Stimulated activated CD4-positive, alpha-beta T cell treated with anti-CD3 and anti-CD28 coated beads, TNF-alpha, amount 100 ng/mL, for 4 hours (primary cell): ENCODE measurements around the gene PTPRE.

Experiments
- DNase-seq, 3 experiments: peaks; one replicate each; pipeline ENCODE4 v3.0.0-alpha.2; 2020; ENCODE audit warnings: low read depth in 3 of 3

Gene PTPRE

GRCh38 chr10:128123846-128124245, 216.9 kb downstream of the PTPRE start:
- no peak for DNase-seq

- DNase-seq = no peak
Observed at GRCh38 chr10:128124813-128125403, 218.0 kb downstream of the PTPRE start.

GRCh38 chr10:128125416-128125943, 218.6 kb downstream of the PTPRE start:
- DNase-seq = no peak

DNA sequence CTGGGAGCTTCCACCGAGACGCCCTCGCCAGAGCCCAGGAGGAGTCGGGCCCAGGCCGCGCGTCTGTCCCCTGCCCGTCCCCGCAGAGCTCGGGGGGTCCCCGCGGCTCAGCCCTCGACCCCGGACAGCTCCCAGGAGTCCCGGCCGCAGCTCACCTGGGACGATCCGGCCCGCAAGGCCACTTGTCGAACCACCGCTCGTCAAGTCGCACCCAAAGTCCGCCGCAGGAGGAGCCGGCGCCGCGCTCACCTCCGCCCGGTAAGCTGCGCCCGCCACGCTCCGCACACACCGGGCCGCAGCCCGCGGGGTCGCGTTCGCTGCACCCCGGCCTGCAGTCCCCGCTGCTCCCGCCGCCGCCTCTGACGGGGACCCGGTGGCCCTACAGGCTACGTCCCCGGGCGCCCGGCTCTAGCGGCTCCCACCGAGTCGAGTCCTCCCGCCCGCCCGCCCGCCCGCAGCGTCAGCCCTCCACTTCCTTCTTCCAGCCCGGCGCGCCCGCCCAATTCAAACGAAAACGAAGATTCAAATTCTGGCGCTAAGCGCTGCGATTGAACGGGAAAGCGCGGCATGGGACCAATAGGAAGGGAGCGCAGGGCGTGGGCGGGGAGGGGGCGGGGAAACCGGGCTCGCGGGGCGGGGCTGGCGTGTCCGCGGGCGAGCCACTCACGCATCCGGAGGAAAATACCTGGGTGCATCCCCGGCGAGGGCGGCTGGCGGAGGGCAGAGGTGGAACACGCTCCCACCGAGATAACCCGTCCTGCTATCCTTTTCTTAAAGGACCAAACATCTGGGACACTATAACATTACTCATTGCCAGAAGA, 219.3 kb downstream of the PTPRE start, which contains the start of gene MKI67:
Gene MKI67, minus strand, starts transcription at position 480 of the 821 bp plus-strand sequence. CDS start 756 bp downstream, outside the sequence.
- peak; percentile 77 to 89 (median 82) for DNase-seq

- DNase-seq = no peak
Observed at GRCh38 chr10:128128582-128128981, 221.7 kb downstream of the PTPRE start.

DNA sequence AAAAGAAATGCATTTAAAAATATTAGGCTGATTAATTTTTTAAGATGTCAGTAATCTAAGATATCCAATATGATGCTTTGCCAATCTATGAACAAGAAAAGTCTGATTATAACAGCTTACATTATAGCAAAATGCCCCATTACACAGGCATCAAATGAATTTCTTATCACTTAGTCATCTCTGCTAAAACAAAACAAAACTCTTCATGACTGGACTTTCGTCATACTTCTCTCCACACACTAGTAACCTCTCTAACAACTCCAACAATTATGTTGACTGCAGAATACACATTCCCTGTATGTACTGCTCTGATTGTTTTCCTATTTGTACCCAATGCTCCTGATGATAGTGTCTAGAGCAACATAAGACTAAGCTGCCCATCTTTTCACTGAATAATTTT, 223.1 kb downstream of the PTPRE start:
- no peak for DNase-seq
